HG03066 (cell line): Measurements from ENCODE around the gene ARHGAP33.

ENCODE experiments used
- ATAC-seq: cut with Tn5 transposase; IDR thresholded peaks from one replicate; pipeline ENCODE4 v1.9.1; 2021; ENCODE audit warnings: low read depth; ENCODE audit not compliant: unreplicated experiment

ARHGAP33 gene

GRCh38 chr19:35775298-35776101 is at the start of gene ARHGAP33:
ARHGAP33 (plus strand) TSS chr19:35775564; CDS start chr19:35775659, 95 bp downstream.
- ATAC-seq, result peak; percentile 95

- no peak for ATAC-seq
Measured at GRCh38 chr19:35727053-35727955, 48.1 kb upstream of the ARHGAP33 start.

- no peak for ATAC-seq
Measured at GRCh38 chr19:35727956-35728706, 47.2 kb upstream of the ARHGAP33 start.

GRCh38 chr19:35729021-35729420 is 46.3 kb upstream of the ARHGAP33 start:
- no peak for ATAC-seq

- ATAC-seq, result no peak
Measured at GRCh38 chr19:35729763-35730162, 45.6 kb upstream of the ARHGAP33 start.

GRCh38 chr19:35730326-35730725 is 45.0 kb upstream of the ARHGAP33 start:
- ATAC-seq, result no peak

- no peak for ATAC-seq
Measured at GRCh38 chr19:35731353-35731752, 44.0 kb upstream of the ARHGAP33 start.

- no peak for ATAC-seq
Measured at GRCh38 chr19:35731779-35732405, 43.5 kb upstream of the ARHGAP33 start.

GRCh38 chr19:35732540-35733179 is 42.7 kb upstream of the ARHGAP33 start:
- ATAC-seq, result no peak

GRCh38 chr19:35733180-35734125 is 41.9 kb upstream of the ARHGAP33 start:
- no peak for ATAC-seq

GRCh38 chr19:35734273-35734672 is 41.1 kb upstream of the ARHGAP33 start:
- ATAC-seq, result no peak

GRCh38 chr19:35734889-35735288 is 40.5 kb upstream of the ARHGAP33 start:
- ATAC-seq, result no peak

GRCh38 chr19:35736913-35737886 is 38.2 kb upstream of the ARHGAP33 start:
- no peak for ATAC-seq

- ATAC-seq, result no peak
Measured at GRCh38 chr19:35738021-35738886, 37.1 kb upstream of the ARHGAP33 start.

- no peak for ATAC-seq
Measured at GRCh38 chr19:35738887-35739229, 36.5 kb upstream of the ARHGAP33 start.

- no peak for ATAC-seq
Measured at GRCh38 chr19:35739275-35740107, 35.9 kb upstream of the ARHGAP33 start.
